ENCODE measurements around the gene ITGB5. TPM values are rescaled to one million over a fixed set of nuclear protein-coding genes. Genes with fewer than 3 reads are reported as not detected.

The ITGB5 gene
- total RNA-seq, 2 experiments from 2014 or later, result not detected

GRCh38 chr3:124768812-124769211 lies 118.4 kb downstream of the ITGB5 start:
- TF ChIP-seq CTCF (conservative IDR thresholded peaks at IDR 0.05; ENCODE audit: low read length) (peak; percentile 49), EZH2phosphoT487 (IDR thresholded peaks at IDR 0.05; ENCODE audit: borderline replicate concordance, low read depth, low read length) (no peak)

GRCh38 chr3:124767691-124768090 lies 119.5 kb downstream of the ITGB5 start:
- Histone ChIP-seq H3K4me3 (ENCODE audit: low read depth, low read length, poor library complexity, severe bottlenecking) (no peak overlapping the region), H3K9me3 (ENCODE audit: low read length) (no peaks in the 10 kb centered on the region), H3K4me2 (ENCODE audit: low read length) (no peak overlapping the region), H3K4me1 (ENCODE audit: insufficient read depth, low read length, poor library complexity, severe bottlenecking) (no peaks in the 10 kb centered on the region), H2AFZ (ENCODE audit: low read length) (no peak overlapping the region), H3K36me3 (ENCODE audit: insufficient read depth, low read length) (no peaks in the 10 kb centered on the region), H4K20me1 (ENCODE audit: insufficient read depth, low read length) (no peaks in the 10 kb centered on the region), H3K79me2 (ENCODE audit: insufficient read depth, low read depth, low read length) (no peaks in the 10 kb centered on the region), H3K27ac (ENCODE audit: low read depth, low read length, poor library complexity, severe bottlenecking) (no peak overlapping the region), H3K9me2 (ENCODE audit: insufficient read depth, low read length) (no peaks in the 10 kb centered on the region)
- CTCF ChIA-PET (ENCODE audit: unreplicated experiment), result no interaction called here
- no peak for DNase-seq (ENCODE audit: low spot score)
- BruUV-seq (replicated peaks), result no TSS peak
- POLR2A ChIA-PET, result no interaction called here
- intact Hi-C loops (cut with micrococcal nuclease; ENCODE audit: unreplicated experiment), result loop anchor here (10.0 kb wide), 1 partner anchor 817 kb away; no protein-coding TSS in a partner anchor
- TF ChIP-seq EZH2phosphoT487 (IDR thresholded peaks at IDR 0.05; ENCODE audit: borderline replicate concordance, low read depth, low read length) (no peak), CTCF (conservative IDR thresholded peaks at IDR 0.05; ENCODE audit: low read length) (no peak)

More at GRCh38 chr3:124768812-124769211, 118.4 kb downstream of the ITGB5 start:
- Histone ChIP-seq H3K4me2 (ENCODE audit: low read length) (no peak overlapping the region), H2AFZ (ENCODE audit: low read length) (no peak overlapping the region), H3K36me3 (ENCODE audit: insufficient read depth, low read length) (no peaks in the 10 kb centered on the region), H3K27ac (ENCODE audit: low read depth, low read length, poor library complexity, severe bottlenecking) (no peak overlapping the region), H3K4me3 (ENCODE audit: low read depth, low read length, poor library complexity, severe bottlenecking) (no peak overlapping the region), H3K9me2 (ENCODE audit: insufficient read depth, low read length) (no peaks in the 10 kb centered on the region), H3K9me3 (ENCODE audit: low read length) (no peaks in the 10 kb centered on the region), H3K4me1 (ENCODE audit: insufficient read depth, low read length, poor library complexity, severe bottlenecking) (no peaks in the 10 kb centered on the region), H4K20me1 (ENCODE audit: insufficient read depth, low read length) (no peaks in the 10 kb centered on the region), H3K79me2 (ENCODE audit: insufficient read depth, low read depth, low read length) (no peaks in the 10 kb centered on the region)
- BruUV-seq (replicated peaks), result no TSS peak
- intact Hi-C loops (cut with micrococcal nuclease; ENCODE audit: unreplicated experiment), result loop anchor here (10.0 kb wide), 1 partner anchor 816 kb away; no protein-coding TSS in a partner anchor
- POLR2A ChIA-PET, result interaction anchor here (0.5 to 0.6 kb wide), 2 partner anchors 20 to 675 kb away, joined by 3 read pairs; no protein-coding TSS in a partner anchor
- CTCF ChIA-PET (ENCODE audit: unreplicated experiment), result no interaction called here
- DNase-seq (ENCODE audit: low spot score), result no peak

GRCh38 chr3:124767264-124767663 lies 119.9 kb downstream of the ITGB5 start:
- Histone ChIP-seq H3K4me2 (ENCODE audit: low read length) (no peak overlapping the region), H3K4me3 (ENCODE audit: low read depth, low read length, poor library complexity, severe bottlenecking) (no peak overlapping the region), H3K36me3 (ENCODE audit: insufficient read depth, low read length) (no peaks in the 10 kb centered on the region), H3K27ac (ENCODE audit: low read depth, low read length, poor library complexity, severe bottlenecking) (no peak overlapping the region), H3K9me3 (ENCODE audit: low read length) (no peaks in the 10 kb centered on the region), H2AFZ (ENCODE audit: low read length) (no peak overlapping the region), H3K9me2 (ENCODE audit: insufficient read depth, low read length) (no peaks in the 10 kb centered on the region), H4K20me1 (ENCODE audit: insufficient read depth, low read length) (no peaks in the 10 kb centered on the region), H3K79me2 (ENCODE audit: insufficient read depth, low read depth, low read length) (no peaks in the 10 kb centered on the region), H3K4me1 (ENCODE audit: insufficient read depth, low read length, poor library complexity, severe bottlenecking) (no peaks in the 10 kb centered on the region)
- no peak for TF ChIP-seq EZH2phosphoT487 (IDR thresholded peaks at IDR 0.05; ENCODE audit: borderline replicate concordance, low read depth, low read length)
- BruUV-seq (replicated peaks), result no TSS peak
- DNase-seq (ENCODE audit: low spot score), result no peak
- CTCF ChIA-PET (ENCODE audit: unreplicated experiment), result no interaction called here
- intact Hi-C loops (cut with micrococcal nuclease; ENCODE audit: unreplicated experiment), result loop anchor here (10.0 kb wide), 1 partner anchor 818 kb away; no protein-coding TSS in a partner anchor
- POLR2A ChIA-PET, result no interaction called here
